Astrocyte of the spinal cord (primary cell): Measurements from ENCODE around the gene PCID2.
"Not testable (repeated sequence)": the region's sequence is repeated elsewhere in the genome, so short reads cannot be mapped to it uniquely, and the experiment has no call there.

Experiments
- DNase-seq: peaks from one replicate; pipeline ENCODE4 v3.0.0; 2011; ENCODE audit warnings: low read depth, low spot score
- H3K4me3 ChIP-seq: 2 replicates; pipeline ENCODE4 v1.5.1; 2011; ENCODE audit warnings: low read depth, mild to moderate bottlenecking, low read length, moderate library complexity
- in situ Hi-C: cut with HindIII; loops from 2 replicates; pipeline ENCODE4 v1.10.0; 2017; ENCODE audit warnings: low sequenced_read_pairs
- TF ChIP-seq, protein P1 (sequence below): IDR thresholded peaks from 2 replicates; pipeline ENCODE4 v1.5.1; 2012; ENCODE audit warnings: low read depth, mild to moderate bottlenecking, low read length, inconsistent platforms

PCID2 gene

DNA sequence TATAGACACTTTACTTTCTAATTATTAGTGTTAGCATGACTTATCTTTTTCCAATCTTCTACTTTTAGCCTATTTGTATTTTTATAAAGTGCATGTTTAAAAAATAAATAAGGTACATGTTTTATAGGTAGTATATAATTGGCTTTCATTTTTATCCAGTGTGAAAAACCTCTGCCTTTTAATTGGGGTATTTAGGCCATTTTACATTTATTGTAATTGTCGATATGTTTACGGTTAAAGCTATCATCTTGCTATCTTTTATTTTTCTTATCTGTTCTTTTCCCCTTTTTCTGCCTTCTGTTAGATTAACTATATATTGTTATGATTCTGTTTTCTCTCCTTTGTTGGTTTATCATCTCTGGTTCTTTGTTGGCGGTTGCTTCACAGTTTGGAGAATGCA lies 40.9 kb downstream of the PCID2 start:
- in situ Hi-C loops = no loop called here
- no peak for DNase-seq
- no peak overlapping the region for H3K4me3 ChIP-seq
- TF ChIP-seq, protein P1, sequence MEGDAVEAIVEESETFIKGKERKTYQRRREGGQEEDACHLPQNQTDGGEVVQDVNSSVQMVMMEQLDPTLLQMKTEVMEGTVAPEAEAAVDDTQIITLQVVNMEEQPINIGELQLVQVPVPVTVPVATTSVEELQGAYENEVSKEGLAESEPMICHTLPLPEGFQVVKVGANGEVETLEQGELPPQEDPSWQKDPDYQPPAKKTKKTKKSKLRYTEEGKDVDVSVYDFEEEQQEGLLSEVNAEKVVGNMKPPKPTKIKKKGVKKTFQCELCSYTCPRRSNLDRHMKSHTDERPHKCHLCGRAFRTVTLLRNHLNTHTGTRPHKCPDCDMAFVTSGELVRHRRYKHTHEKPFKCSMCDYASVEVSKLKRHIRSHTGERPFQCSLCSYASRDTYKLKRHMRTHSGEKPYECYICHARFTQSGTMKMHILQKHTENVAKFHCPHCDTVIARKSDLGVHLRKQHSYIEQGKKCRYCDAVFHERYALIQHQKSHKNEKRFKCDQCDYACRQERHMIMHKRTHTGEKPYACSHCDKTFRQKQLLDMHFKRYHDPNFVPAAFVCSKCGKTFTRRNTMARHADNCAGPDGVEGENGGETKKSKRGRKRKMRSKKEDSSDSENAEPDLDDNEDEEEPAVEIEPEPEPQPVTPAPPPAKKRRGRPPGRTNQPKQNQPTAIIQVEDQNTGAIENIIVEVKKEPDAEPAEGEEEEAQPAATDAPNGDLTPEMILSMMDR = no peak

DNA sequence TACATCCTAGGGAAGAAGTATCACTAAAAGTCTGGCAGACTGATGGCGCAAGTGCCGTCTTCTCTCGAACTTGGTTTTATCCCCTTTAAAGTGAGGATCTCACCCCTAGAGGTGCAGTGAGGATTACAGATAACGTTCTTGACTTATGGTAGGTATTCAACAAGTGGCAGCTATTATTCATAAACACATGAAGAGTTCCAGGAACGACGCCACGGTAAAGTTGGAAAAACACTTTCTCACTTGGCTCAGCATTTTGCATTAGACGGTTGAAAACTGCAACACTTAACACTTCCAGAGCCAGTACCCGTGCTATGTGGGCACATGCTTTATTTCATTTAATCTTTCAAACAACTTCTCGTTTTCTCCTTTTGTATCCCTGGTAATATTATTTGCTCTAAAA lies 41.3 kb downstream of the PCID2 start:
- in situ Hi-C loops = no loop called here
- TF ChIP-seq, protein P1 = no peak
- DNase-seq = no peak
- no peak overlapping the region for H3K4me3 ChIP-seq

DNA sequence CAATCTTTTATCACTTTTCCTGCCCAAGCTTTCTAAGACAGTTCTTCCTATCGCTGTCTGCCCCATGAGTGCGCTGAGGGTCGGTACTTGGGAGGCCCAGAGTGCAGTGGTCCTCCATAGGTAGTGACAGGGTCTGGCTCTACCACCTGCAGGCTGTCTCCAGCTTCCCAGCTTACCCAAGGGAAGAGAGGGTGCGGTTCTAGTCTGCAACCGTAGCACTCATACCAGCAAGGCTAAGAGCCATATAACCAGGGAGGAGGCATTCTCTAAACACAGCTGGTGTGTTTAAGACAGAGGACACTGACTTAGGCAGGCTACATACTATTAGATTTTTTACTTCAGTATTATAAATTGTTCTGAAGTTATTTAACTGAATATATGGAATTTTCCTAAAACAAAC lies 41.8 kb downstream of the PCID2 start:
- H3K4me3 ChIP-seq = no peak overlapping the region
- TF ChIP-seq, protein P1 = no peak
- DNase-seq = no peak
- in situ Hi-C loops = no loop called here

DNA sequence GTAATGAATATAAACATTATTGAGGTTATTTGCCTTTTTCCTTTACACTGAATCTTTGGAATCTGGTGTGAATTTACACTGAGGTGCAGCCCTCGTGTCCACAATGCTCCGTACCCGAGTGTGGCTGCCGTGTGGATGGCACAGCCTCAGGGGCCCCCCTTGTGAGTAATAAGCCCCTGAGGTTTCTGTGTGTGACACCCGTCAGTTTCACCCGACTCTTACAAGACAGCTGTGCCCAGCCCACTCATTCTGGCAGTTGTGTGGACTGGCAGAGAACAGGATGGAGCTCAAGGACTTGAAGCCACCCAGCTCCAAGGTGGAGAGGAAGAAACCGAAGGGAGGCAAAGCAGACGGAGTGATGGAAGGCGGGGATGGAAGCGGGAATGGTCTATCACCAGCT lies 42.2 kb downstream of the PCID2 start:
- no peak overlapping the region for H3K4me3 ChIP-seq
- TF ChIP-seq, protein P1 = no peak
- in situ Hi-C loops = no loop called here
- DNase-seq = no peak

DNA sequence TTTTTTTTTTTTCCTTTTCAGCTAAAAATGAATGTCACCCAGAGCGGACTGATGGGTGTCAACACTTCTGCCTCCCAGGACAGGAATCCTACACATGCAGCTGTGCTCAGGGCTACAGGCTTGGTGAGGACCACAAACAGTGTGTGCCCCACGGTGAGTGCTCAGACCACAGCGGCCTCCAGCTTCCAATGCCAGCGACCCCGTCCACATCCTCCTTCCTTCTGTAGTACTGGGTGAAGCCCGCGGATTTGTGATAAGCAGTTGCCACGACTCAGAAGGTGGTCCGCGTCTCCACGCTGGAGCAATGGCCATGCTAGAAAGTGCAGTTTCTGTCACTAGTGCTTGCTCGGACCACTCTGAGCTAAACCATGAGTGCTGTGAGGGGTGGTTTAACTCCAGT lies 44.0 kb downstream of the PCID2 start:
- in situ Hi-C loops = no loop called here
- TF ChIP-seq, protein P1 = no peak
- H3K4me3 ChIP-seq = no peak overlapping the region
- no peak for DNase-seq

DNA sequence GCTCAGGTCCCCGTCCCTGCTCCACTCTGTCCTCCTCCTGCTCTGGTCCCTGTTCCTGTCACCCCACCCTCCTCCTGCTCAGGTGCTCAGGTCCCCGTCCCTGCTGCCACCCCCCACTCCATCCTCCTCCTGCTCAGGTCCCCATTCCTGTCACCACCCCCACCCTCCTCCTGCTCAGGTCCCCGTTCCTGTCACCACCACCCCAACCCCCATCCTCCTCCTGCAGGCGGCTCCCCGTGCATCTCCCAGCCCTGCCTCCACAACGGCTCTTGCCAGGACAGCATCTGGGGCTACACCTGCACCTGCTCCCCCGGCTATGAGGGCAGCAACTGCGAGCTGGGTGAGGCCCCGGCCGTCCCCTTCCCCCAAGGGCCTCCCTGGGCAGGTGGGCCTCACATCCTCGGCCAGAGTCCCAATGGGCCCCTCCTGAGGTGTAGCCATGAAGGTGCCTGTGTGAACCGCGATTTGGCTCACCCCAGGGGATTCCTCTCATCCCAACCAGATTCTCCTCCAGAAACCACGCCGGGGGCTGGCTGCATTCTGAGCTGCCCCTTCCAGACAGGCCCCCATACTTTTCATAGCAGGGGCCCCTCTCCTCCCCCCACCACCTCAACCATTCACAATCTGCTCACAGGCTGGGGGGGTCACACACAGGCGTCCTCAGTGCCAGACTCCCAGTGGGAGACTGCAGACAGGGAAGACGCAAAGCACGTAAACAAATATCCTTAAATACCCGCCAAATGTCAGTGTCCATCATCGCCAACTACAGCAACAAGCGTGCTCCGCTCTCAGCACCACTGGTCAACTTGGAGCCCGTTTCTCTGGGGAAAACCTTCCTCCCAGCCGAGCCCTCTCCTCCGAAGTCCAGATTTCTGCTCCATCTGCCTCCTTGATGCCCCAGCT lies 45.4 kb downstream of the PCID2 start:
- in situ Hi-C loops = no loop called here
- TF ChIP-seq, protein P1 = no peak
- DNase-seq = no peak
- no peak overlapping the region for H3K4me3 ChIP-seq

DNA sequence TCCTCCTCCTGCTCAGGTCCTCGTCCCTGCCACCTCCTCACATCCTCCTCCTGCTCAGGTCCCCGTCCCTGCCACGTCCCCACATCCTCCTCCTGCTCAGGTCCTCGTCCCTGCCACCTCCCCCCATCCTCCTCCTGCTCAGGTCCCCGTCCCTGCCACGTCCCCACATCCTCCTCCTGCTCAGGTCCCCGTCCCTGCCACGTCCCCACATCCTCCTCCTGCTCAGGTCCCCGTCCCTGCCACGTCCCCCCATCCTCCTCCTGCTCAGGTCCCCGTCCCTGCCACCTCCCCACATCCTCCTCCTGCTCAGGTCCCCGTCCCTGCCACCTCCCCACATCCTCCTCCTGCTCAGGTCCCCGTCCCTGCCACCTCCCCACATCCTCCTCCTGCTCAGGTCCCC lies 46.5 kb downstream of the PCID2 start:
- not testable (repeated sequence) for DNase-seq

More for the DNA sequence above, 46.5 kb downstream of the PCID2 start:
- in situ Hi-C loops, H3K4me3 ChIP-seq: not testable (repeated sequence)
